Body of pancreas (tissue), 4 donors: ENCODE measurements around the gene MAPKAPK2. TPM values are rescaled to one million over a fixed set of nuclear protein-coding genes. Genes with fewer than 3 reads are reported as not detected.

Source experiments
- ATAC-seq: fragments of 150-250 bp; one replicate; pipeline ENCODE4 v1.9.1; 2016
- DNase-seq, 4 donors: peaks; one replicate each; pipeline ENCODE4 v3.0.0-alpha.2; 2019
- H3K27ac ChIP-seq, 4 donors: fragments of 200-600 bp; sonication (generic); 1 replicate in 3 of 4; 2 replicates in 1 of 4; pipeline versions ENCODE4 v1.5.1 to v1.6.1; 2016 to 2019; ENCODE audit warnings: mild to moderate bottlenecking in 1 of 4, mixed read lengths in 1 of 4, moderate library complexity in 1 of 4
- H3K27me3 ChIP-seq, 2 donors: fragments of 200-600 bp; sonication (generic); one replicate each; pipeline ENCODE4 v1.6.0; 2016; ENCODE audit warnings: mild to moderate bottlenecking in 1 of 2
- H3K36me3 ChIP-seq, 2 donors: fragments of 200-600 bp; sonication (generic); replicated peaks in 1 of 2; 2 replicates each; pipeline ENCODE4 v1.5.1; 2016; ENCODE audit warnings: low read depth in 2 of 2; ENCODE audit not compliant: insufficient read depth in 1 of 2
- H3K4me1 ChIP-seq: fragments of 200-600 bp; sonication (generic); one replicate; pipeline ENCODE4 v1.6.0; 2016
- H3K4me3 ChIP-seq, 2 donors: fragments of 200-600 bp; sonication (generic); 1 replicate in 1 of 2; 2 replicates in 1 of 2; pipeline ENCODE4 v1.5.1; 2016 to 2019
- H3K9me3 ChIP-seq, 3 donors: fragments of 200-600 bp; sonication (generic); 1 replicate in 2 of 3; 2 replicates in 1 of 3; pipeline ENCODE4 v1.5.1; 2016
- POLR2A ChIP-seq, 3 donors: fragments of 450-650 bp; IDR thresholded peaks; one replicate each; pipeline ENCODE4 v1.6.1; 2016; ENCODE audit warnings: antibody characterized with exemption in 3 of 3, mild to moderate bottlenecking in 2 of 3
- WGBS, 2 donors: methylation state at CpG; one replicate each; pipeline ENCODE4 v1.1.5; 2017; 5-methylcytosine and 5-hydroxymethylcytosine counted together
- intact Hi-C: fragments of 100-400 bp; cut with DNase I; formaldehyde crosslinking; loops from one replicate; pipeline ENCODE4 v1.15.1; 2023
- total RNA-seq, 2 donors: library from RNA; depleted of rRNA; stranded (reverse); fragments of >200 nt; gene quantifications; one replicate each; pipeline ENCODE4 v1.1.0, GENCODE V29; 2016
- TF ChIP-seq, protein P1 (sequence below), 7 experiments: fragments of 450-650 bp in 4 of 7; fragments of 200-600 bp in 3 of 7; sonication (generic) in 3 of 7; IDR thresholded peaks; one replicate each; pipeline ENCODE4 v1.5.1; 2016 to 2019; ENCODE audit warnings: antibody characterized with exemption in 7 of 7

Gene MAPKAPK2
- total RNA-seq, 2 donors from 2014 or later = 29.1 to 46.5 TPM

DNA sequence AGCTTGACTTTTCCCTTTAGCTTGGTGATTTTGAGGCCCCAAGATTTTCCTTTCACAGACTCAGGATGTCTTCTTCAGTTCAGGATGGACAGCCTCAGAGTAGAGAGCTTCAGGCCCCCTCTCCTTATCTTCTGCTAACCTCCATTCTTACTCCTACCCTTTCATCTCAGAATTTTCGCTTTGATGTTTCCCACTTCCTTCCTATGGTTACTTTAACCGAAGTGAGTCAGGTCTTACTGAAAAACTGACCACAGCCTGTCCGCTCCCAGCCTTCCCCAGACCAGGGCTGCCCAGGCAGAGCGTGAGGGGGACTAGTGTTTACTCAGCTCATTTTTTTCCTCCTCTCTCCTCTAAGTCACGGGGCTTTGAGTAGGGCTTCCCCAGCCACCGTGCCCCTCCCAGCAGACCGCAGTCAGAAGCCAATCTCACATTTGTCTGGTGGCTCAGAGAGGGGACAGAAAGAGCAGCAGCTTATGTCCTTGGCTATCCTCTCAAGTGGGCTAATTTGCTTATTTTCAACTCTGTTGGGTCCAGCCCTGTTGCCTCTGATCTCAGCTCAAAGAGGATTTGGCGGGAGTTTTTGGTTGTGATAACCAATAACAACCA is 81.6 kb downstream of the MAPKAPK2 start:
- DNase-seq = peak in 1 of 4 donors; percentile 63

GRCh38 chr1:206768472-206769303 is 84.0 kb downstream of the MAPKAPK2 start:
- ATAC-seq = no peak
- 66 to 77% methylated on average over 14 of the region's 14 CpGs for WGBS, 2 donors
- no peaks in the 10 kb centered on the region for H3K27me3 ChIP-seq
- no peak overlapping the region for H3K27ac ChIP-seq
- H3K4me3 ChIP-seq = no peak overlapping the region
- no peaks in the 10 kb centered on the region for H3K9me3 ChIP-seq
- no peak for DNase-seq
- peaks cover 6% of the 10 kb centered on the region for H3K4me1 ChIP-seq
- no peaks in the 10 kb centered on the region for H3K36me3 ChIP-seq
- TF ChIP-seq, protein P1, sequence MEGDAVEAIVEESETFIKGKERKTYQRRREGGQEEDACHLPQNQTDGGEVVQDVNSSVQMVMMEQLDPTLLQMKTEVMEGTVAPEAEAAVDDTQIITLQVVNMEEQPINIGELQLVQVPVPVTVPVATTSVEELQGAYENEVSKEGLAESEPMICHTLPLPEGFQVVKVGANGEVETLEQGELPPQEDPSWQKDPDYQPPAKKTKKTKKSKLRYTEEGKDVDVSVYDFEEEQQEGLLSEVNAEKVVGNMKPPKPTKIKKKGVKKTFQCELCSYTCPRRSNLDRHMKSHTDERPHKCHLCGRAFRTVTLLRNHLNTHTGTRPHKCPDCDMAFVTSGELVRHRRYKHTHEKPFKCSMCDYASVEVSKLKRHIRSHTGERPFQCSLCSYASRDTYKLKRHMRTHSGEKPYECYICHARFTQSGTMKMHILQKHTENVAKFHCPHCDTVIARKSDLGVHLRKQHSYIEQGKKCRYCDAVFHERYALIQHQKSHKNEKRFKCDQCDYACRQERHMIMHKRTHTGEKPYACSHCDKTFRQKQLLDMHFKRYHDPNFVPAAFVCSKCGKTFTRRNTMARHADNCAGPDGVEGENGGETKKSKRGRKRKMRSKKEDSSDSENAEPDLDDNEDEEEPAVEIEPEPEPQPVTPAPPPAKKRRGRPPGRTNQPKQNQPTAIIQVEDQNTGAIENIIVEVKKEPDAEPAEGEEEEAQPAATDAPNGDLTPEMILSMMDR (IDR thresholded peaks at IDR 0.05) = no peak
- no peak for TF ChIP-seq POLR2A (IDR thresholded peaks at IDR 0.05)
- intact Hi-C loops = no loop called here

More for the DNA sequence above, 81.6 kb downstream of the MAPKAPK2 start:
- no peaks in the 10 kb centered on the region for H3K9me3 ChIP-seq
- peaks cover 6% of the 10 kb centered on the region for H3K4me1 ChIP-seq
- no peaks in the 10 kb centered on the region for H3K27me3 ChIP-seq
- no peaks in the 10 kb centered on the region for H3K36me3 ChIP-seq
- H3K4me3 ChIP-seq = no peak overlapping the region
- no peak for TF ChIP-seq POLR2A (IDR thresholded peaks at IDR 0.05)
- TF ChIP-seq, protein P1 (IDR thresholded peaks at IDR 0.05) = no peak
- H3K27ac ChIP-seq = no peak overlapping the region
- intact Hi-C loops = no loop called here
- ATAC-seq = no peak
- 51 to 67% methylated on average over 8 of the region's 8 CpGs for WGBS, 2 donors

GRCh38 chr1:206769304-206769731 is 84.6 kb downstream of the MAPKAPK2 start:
- intact Hi-C loops = no loop called here
- H3K9me3 ChIP-seq = no peaks in the 10 kb centered on the region
- H3K36me3 ChIP-seq = no peaks in the 10 kb centered on the region
- peaks cover 6% of the 10 kb centered on the region for H3K4me1 ChIP-seq
- H3K27me3 ChIP-seq = no peaks in the 10 kb centered on the region
- no peak overlapping the region for H3K27ac ChIP-seq
- WGBS, 2 donors = 64 to 73% methylated on average over 7 of the region's 7 CpGs
- TF ChIP-seq, protein P1 (IDR thresholded peaks at IDR 0.05) = no peak
- TF ChIP-seq POLR2A (IDR thresholded peaks at IDR 0.05) = no peak
- peak in 2 of 4 donors; percentile 29 to 31 for DNase-seq
- ATAC-seq = no peak
- no peak overlapping the region for H3K4me3 ChIP-seq

GRCh38 chr1:206770531-206771337 is 86.0 kb downstream of the MAPKAPK2 start, which contains the start of gene IL19:
Gene IL19 (plus strand): TSS chr1:206770773. CDS start chr1:206836663, 65,890 bp downstream.
- TF ChIP-seq POLR2A (IDR thresholded peaks at IDR 0.05) = peak in 2 of 3 donors; percentile 11 to 53
- TF ChIP-seq, protein P1 (IDR thresholded peaks at IDR 0.05) = no peak
- WGBS, 2 donors = 73% methylated on average over 8 to 9 of the region's 9 CpGs
- Histone ChIP-seq H3K27ac (peak within 1 kb of the TSS in 1 of 4 donors; percentile 41), H3K9me3 (no peaks in the 10 kb centered on the region), H3K36me3 (no peaks in the 10 kb centered on the region), H3K4me3 (no peak within 1 kb of the TSS), H3K27me3 (no peaks in the 10 kb centered on the region), H3K4me1 (peaks cover 6% of the 10 kb centered on the region)
- ATAC-seq (no peak), DNase-seq (peak in 1 of 4 donors; percentile 44)
- intact Hi-C loops = no loop called here
